Nephron progenitor cell (in vitro differentiated cells): ENCODE results near the gene UIMC1.

ENCODE experiments used
- DNase-seq: peaks from one replicate; pipeline ENCODE4 v3.0.0; 2021
- H3K27ac Mint-ChIP-seq: 2 replicates; pipeline ENCODE4 v1.8.0; 2021; ENCODE audit warnings: mild to moderate bottlenecking, moderate library complexity, mixed read lengths
- H3K27me3 Mint-ChIP-seq: 2 replicates; pipeline ENCODE4 v1.8.0; 2021; ENCODE audit warnings: mild to moderate bottlenecking, low read depth, mixed read lengths; ENCODE audit not compliant: poor library complexity
- H3K36me3 Mint-ChIP-seq: 2 replicates; pipeline ENCODE4 v1.8.0; 2021; ENCODE audit warnings: low read depth, mixed read lengths
- H3K4me1 Mint-ChIP-seq: 2 replicates; pipeline ENCODE4 v1.8.0; 2021; ENCODE audit warnings: mixed read lengths
- H3K4me3 Mint-ChIP-seq: 2 replicates; pipeline ENCODE4 v1.8.0; 2021; ENCODE audit warnings: mild to moderate bottlenecking, moderate library complexity, mixed read lengths
- H3K9me3 Mint-ChIP-seq: 2 replicates; pipeline ENCODE4 v1.8.0; 2021; ENCODE audit warnings: mild to moderate bottlenecking, moderate library complexity, mixed read lengths
- CTCF ChIP-seq: fragments of 200-600 bp; sonication (generic); IDR thresholded peaks from 2 replicates; pipeline ENCODE4 v1.5.0; 2021; ENCODE audit warnings: antibody characterized with exemption

The UIMC1 gene

DNA sequence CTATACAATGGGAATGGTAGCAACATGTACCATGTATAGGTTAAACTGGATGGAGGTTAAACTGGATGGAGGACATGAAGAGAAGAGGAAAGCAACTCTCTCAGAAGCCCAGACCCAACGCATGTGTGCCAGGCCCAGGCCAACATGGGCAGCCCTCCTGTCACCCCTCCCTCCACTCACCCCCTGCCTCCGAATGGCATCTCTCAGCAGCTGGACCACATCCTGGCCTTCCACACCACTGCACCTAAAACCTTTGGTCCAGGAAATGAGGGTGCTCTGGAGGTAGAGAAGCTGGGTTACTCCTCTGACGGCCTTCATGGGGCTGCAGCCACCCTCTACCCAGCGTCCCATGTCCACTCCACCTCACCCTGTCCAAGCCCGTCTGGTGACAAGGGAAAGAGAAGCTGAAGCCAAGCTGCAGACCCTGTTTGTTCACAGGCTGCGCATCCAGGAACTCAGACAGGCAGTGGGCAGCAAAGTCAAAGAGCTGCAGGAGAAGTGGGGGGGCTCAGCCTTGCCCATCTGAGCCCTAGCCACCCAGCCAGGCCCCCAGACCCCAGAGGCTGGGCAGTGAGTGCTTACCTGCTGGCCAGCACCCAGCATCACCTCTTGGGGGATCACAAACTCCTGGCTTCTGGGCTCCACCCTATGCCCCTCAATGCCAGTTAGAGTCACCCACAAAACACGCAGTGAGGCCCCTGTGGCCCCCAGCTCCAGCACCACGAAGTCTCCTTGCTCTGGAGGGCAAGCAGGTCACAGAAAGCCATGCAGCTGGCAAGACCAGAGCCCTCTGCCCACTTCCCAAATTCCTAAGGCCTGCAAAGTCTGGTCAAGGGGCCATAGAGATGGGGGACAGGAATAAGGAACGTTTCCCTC, 115.9 kb downstream of the UIMC1 start:
- H3K4me3 Mint-ChIP-seq: no peak overlapping the region

DNA sequence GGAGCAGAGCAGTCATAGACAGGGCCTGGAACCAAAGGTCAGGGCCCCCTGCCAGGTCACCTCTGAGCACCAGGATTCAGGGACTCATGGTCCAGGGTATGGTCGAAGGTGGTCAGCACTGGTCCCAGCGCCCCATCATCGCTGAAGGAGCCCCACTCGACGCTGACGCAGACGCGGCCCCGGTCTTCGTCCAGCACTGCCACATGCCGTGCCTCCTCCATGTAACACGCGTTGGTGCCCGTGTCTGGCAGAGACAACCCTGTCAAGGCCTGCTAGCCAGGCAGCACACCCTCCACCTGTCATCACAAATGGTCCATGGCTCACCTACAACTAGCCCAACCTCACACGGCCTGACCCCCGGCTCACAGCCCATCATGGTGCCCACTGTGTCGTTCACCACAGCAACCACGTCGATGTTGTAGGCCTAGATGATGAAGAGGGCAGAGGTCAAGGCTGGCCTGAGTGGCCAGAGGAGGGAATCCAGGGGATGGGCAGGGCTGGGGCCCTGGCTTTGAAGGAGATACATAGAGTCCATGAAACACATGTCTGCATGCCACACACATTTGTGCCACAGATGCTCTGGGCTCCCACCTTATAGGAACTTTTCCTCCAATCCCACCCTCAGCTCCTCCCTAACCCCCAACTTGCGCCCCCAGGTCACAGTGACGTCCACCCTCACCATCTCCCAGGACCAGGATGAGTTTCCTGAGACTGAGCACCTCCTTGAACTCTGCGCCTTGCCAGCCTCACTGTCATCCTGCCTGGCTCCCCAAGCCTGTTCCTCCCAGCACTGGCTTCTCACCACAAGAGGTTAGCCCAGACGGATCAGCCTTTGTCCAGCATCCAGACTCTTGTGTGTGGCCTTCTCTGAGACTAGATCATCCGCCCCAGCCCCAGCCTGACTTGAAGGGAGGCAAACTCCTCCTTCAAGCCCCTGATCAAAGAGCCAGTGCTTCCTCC, 117.0 kb downstream of the UIMC1 start:
- H3K9me3 Mint-ChIP-seq: no peaks in the 10 kb centered on the region
- H3K27ac Mint-ChIP-seq: no peak overlapping the region
- peaks cover 4% of the 10 kb centered on the region for H3K4me1 Mint-ChIP-seq
- H3K27me3 Mint-ChIP-seq: peaks cover 25% of the 10 kb centered on the region
- H3K36me3 Mint-ChIP-seq: no peaks in the 10 kb centered on the region
- no peak for DNase-seq
- H3K4me3 Mint-ChIP-seq: no peak overlapping the region
- no peak for TF ChIP-seq CTCF

More for the DNA sequence above, 115.9 kb downstream of the UIMC1 start:
- Mint-ChIP-seq H3K4me1 (no peaks in the 10 kb centered on the region), H3K9me3 (no peaks in the 10 kb centered on the region), H3K27me3 (peaks cover 25% of the 10 kb centered on the region), H3K36me3 (no peaks in the 10 kb centered on the region), H3K27ac (no peak overlapping the region)
- DNase-seq: no peak
- TF ChIP-seq CTCF: no peak

GRCh38 chr5:176888865-176889165, 117.8 kb downstream of the UIMC1 start:
- Mint-ChIP-seq H3K27me3 (peaks cover 25% of the 10 kb centered on the region), H3K4me3 (no peak overlapping the region), H3K27ac (no peak overlapping the region), H3K36me3 (no peaks in the 10 kb centered on the region), H3K4me1 (peaks cover 10% of the 10 kb centered on the region), H3K9me3 (no peaks in the 10 kb centered on the region)
- TF ChIP-seq CTCF: no peak
- no peak for DNase-seq

- H3K27ac Mint-ChIP-seq: no peak overlapping the region
- peaks cover 10% of the 10 kb centered on the region for H3K4me1 Mint-ChIP-seq
- no peak for DNase-seq
- H3K27me3 Mint-ChIP-seq: peaks cover 25% of the 10 kb centered on the region
- H3K36me3 Mint-ChIP-seq: no peaks in the 10 kb centered on the region
- H3K9me3 Mint-ChIP-seq: no peaks in the 10 kb centered on the region
- H3K4me3 Mint-ChIP-seq: no peak overlapping the region
- no peak for TF ChIP-seq CTCF
Measured at GRCh38 chr5:176888016-176888864, 118.3 kb downstream of the UIMC1 start.

GRCh38 chr5:176887252-176887849, 119.2 kb downstream of the UIMC1 start:
- no peak for TF ChIP-seq CTCF
- DNase-seq: no peak
- peaks cover 10% of the 10 kb centered on the region for H3K4me1 Mint-ChIP-seq
- H3K27ac Mint-ChIP-seq: no peak overlapping the region
- H3K4me3 Mint-ChIP-seq: no peak overlapping the region
- no peaks in the 10 kb centered on the region for H3K36me3 Mint-ChIP-seq
- peaks cover 18% of the 10 kb centered on the region for H3K27me3 Mint-ChIP-seq
- no peaks in the 10 kb centered on the region for H3K9me3 Mint-ChIP-seq
